ENCODE measurements around the gene SPIN2B.

SPIN2B gene

DNA sequence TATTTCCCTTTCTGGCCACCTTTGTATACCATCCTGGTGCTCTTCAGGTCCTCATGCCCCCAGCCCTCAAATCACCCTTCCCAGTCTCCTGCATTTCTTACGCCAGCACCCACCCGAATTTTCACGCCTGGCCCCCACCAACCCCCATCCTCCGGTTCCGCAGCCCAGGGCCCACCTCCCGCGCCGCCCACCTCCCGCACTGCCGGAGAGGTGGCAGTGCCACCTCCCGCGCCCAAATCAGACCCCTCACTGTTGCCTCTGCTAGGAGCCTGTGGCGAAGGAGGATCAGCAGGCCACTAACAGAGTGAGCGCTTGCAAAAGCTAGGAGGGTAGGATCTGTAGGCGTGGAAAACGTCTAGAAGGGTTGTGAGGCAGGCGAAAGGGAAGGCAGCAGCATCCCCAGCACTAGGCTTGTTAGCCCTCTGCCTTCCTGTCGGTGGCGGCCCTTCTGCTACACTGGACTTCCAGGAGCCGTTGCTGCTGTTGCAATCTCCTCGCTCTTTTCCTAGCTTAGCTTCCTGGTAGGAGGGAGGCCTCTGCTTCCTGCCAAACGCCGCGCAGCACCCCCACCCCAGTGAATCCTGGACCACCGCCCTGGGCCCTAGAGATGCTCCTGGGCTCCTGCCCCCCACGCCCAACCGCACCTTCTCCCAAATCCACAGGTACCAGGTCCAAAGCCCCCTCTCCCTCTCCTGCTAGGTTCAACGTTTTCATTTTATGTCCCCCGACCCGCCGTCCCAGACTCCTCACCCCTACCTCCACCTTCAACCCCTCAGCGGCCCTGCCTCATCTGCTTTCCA is 51.0 kb downstream of the SPIN2B start:
- no peak for DNase-seq

All from NCI-H226 (cell line).